K562 (cell line): ENCODE results near the gene CARMIL1. TPM values are rescaled to one million over a fixed set of nuclear protein-coding genes. Genes with fewer than 3 reads are reported as not detected.

Experiments used
- ATAC-seq: fragments of 200-7000 bp; cut with Tn5 transposase; 3 replicates; pipeline ENCODE4 v1.9.1; 2020; ENCODE audit warnings: moderate library complexity
- BruUV-seq: library from RNA; stranded (reverse); fragments of 400-500 nt; replicated peaks from 2 replicates; lab custom pipeline; 2021; lab: Mats Ljungman, UMichigan
- CTCF ChIA-PET: fragments of 300-600 bp; formaldehyde crosslinking; extraction: SDS; loops from one replicate; lab custom pipeline; 2021; ENCODE audit warnings: low intra/inter-chr PET ratio; lab: Yijun Ruan, JAX
- POLR2A ChIA-PET: fragments of 300-600, 350-650 bp; sonication (Branson Sonifier 250); formaldehyde crosslinking; extraction: SDS; loops from one replicate; lab custom pipeline; 2021; ENCODE audit warnings: antibody characterized with exemption, inconsistent platforms; lab: Yijun Ruan, JAX
- DNase-seq, 4 experiments: peaks; one replicate each; pipeline versions ENCODE4 v3.0.0 to v3.0.0-alpha.2; 2011 to 2018; ENCODE audit warnings: low spot score in 3 of 4, mixed read lengths in 3 of 4; ENCODE audit errors: extremely low read depth in 1 of 4
- FAIRE-seq: peaks from 2 replicates; lab custom pipeline; 2011; peaks lifted over from hg19 to GRCh38; lab: Jason Lieb, UNC
- H2AFZ ChIP-seq: 2 replicates; pipeline ENCODE4 v1.6.0; 2011; ENCODE audit warnings: low read depth, low read length, control low read depth, inconsistent platforms
- H3K27ac ChIP-seq: fragments of 200-600 bp; 3 replicates; pipeline ENCODE4 v1.8.0; 2011; ENCODE audit warnings: low read depth, mild to moderate bottlenecking, control low read depth, inconsistent platforms, low read length, moderate library complexity, mixed read lengths; ENCODE audit errors: extremely low read depth
- H3K27me3 ChIP-seq, 2 experiments: fragments of 300-600 bp in 1 of 2; 2 replicates in 1 of 2; 3 replicates in 1 of 2; pipeline versions ENCODE4 v1.6.0 to v1.8.0; 2011; ENCODE audit warnings: inconsistent platforms in 2 of 2, low read length in 2 of 2, mild to moderate bottlenecking in 1 of 2, mixed read lengths in 1 of 2, moderate library complexity in 1 of 2; ENCODE audit not compliant: control insufficient read depth in 2 of 2, insufficient read depth in 2 of 2
- H3K36me3 ChIP-seq: fragments of 300-600 bp; 3 replicates; pipeline ENCODE4 v1.8.0; 2011; ENCODE audit warnings: mild to moderate bottlenecking, low read length, inconsistent platforms; ENCODE audit not compliant: control insufficient read depth, insufficient read depth
- H3K4me1 ChIP-seq, 2 experiments: fragments of 200-600 bp in 1 of 2; replicated peaks in 1 of 2; 2 replicates in 1 of 2; 3 replicates in 1 of 2; pipeline versions ENCODE4 v1.5.1 to v1.8.0; 2011; ENCODE audit warnings: inconsistent platforms in 2 of 2, low read length in 2 of 2, mild to moderate bottlenecking in 1 of 2, mixed read lengths in 1 of 2, moderate library complexity in 1 of 2; ENCODE audit not compliant: control insufficient read depth in 2 of 2, insufficient read depth in 2 of 2
- H3K4me2 ChIP-seq: 2 replicates; pipeline ENCODE4 v1.6.1; 2011; ENCODE audit warnings: low read length, control low read depth, inconsistent platforms, mixed read lengths; ENCODE audit not compliant: insufficient read depth
- H3K4me3 ChIP-seq: fragments of 200-600 bp; sonication (generic), shearing (Covaris generic); 2 replicates; pipeline ENCODE4 v1.5.1; 2016; ENCODE audit warnings: control low read depth, inconsistent platforms
- H3K79me2 ChIP-seq: fragments of 200-600 bp; 3 replicates; pipeline ENCODE4 v1.8.0; 2011; ENCODE audit warnings: low read length, inconsistent platforms; ENCODE audit not compliant: control insufficient read depth, insufficient read depth
- H3K9ac ChIP-seq, 2 experiments: 2 replicates each; pipeline versions ENCODE4 v1.6.0 to v1.6.1; 2011; ENCODE audit warnings: low read depth in 2 of 2, low read length in 2 of 2, control low read depth in 1 of 2, inconsistent platforms in 1 of 2, mild to moderate bottlenecking in 1 of 2, mixed read lengths in 1 of 2; ENCODE audit not compliant: insufficient read depth in 1 of 2
- H3K9me1 ChIP-seq: one replicate; pipeline ENCODE4 v1.6.0; 2011; ENCODE audit warnings: inconsistent platforms, mild to moderate bottlenecking, low read length, moderate library complexity; ENCODE audit not compliant: control insufficient read depth, insufficient read depth
- H3K9me3 ChIP-seq: replicated peaks from 2 replicates; pipeline ENCODE4 v1.5.1; 2011; ENCODE audit warnings: low read depth, low read length, inconsistent platforms; ENCODE audit not compliant: control insufficient read depth, insufficient read depth
- H4K20me1 ChIP-seq: replicated peaks from 2 replicates; pipeline ENCODE4 v1.6.1; 2011; ENCODE audit warnings: low read length, inconsistent platforms, mixed read lengths; ENCODE audit not compliant: control insufficient read depth, insufficient read depth
- ADNP ChIP-seq: fragments of 200-800 bp; sonication (Bioruptor generic); IDR thresholded peaks from 2 replicates; pipeline ENCODE4 v1.6.1; 2016; ENCODE audit warnings: missing genetic modification characterization, missing compliant biosample characterization
- COPS2 ChIP-seq: fragments of 450-650 bp; conservative IDR thresholded peaks from 2 replicates; pipeline ENCODE4 v1.6.1; 2016; ENCODE audit warnings: mild to moderate bottlenecking, moderate library complexity
- HBP1 ChIP-seq: fragments of 450-650 bp; formaldehyde crosslinking; IDR thresholded peaks from 2 replicates; pipeline ENCODE4 v1.4.0; 2022; ENCODE audit warnings: missing genetic modification characterization
- MAFG ChIP-seq: fragments of 450-650 bp; conservative IDR thresholded peaks from 2 replicates; pipeline ENCODE4 v1.6.1; 2016; ENCODE audit warnings: missing genetic modification characterization, missing compliant biosample characterization
- MTA2 ChIP-seq: fragments of 450-650 bp; IDR thresholded peaks from 2 replicates; pipeline ENCODE4 v1.6.1; 2016; ENCODE audit warnings: low read depth
- NFYB ChIP-seq: IDR thresholded peaks from 2 replicates; pipeline ENCODE4 v1.6.1; 2011; ENCODE audit warnings: mild to moderate bottlenecking, moderate library complexity; ENCODE audit not compliant: insufficient read length; ENCODE audit errors: extremely low read depth
- PTBP1 ChIP-seq: fragments of 200-400 bp; formaldehyde crosslinking; IDR thresholded peaks from 2 replicates; pipeline ENCODE4 v1.6.1; 2017; ENCODE audit warnings: low read depth, low read length
- SRSF1 ChIP-seq: fragments of 200-400 bp; formaldehyde crosslinking; IDR thresholded peaks from 2 replicates; pipeline ENCODE4 v1.6.1; 2017; ENCODE audit warnings: mild to moderate bottlenecking, low read depth, low read length, moderate library complexity
- THRA ChIP-seq: fragments of 450-650 bp; IDR thresholded peaks from 2 replicates; pipeline ENCODE4 v1.6.1; 2017; ENCODE audit warnings: mild to moderate bottlenecking, moderate library complexity
- THRAP3 ChIP-seq: fragments of 450-650 bp; IDR thresholded peaks from 2 replicates; pipeline ENCODE4 v1.6.1; 2016; ENCODE audit warnings: mild to moderate bottlenecking, inconsistent platforms, borderline replicate concordance
- U2AF2 ChIP-seq: fragments of 200-400 bp; formaldehyde crosslinking; optimal IDR thresholded peaks from 2 replicates; pipeline ENCODE3; 2017; ENCODE audit warnings: low read depth, mild to moderate bottlenecking, low read length
- ZBTB49 ChIP-seq: sonication (generic); formaldehyde crosslinking; IDR thresholded peaks from 2 replicates; pipeline ENCODE4 v1.8.0; 2022; ENCODE audit warnings: missing genetic modification reagents, mild to moderate bottlenecking, borderline replicate concordance
- ZNF77 ChIP-seq: fragments of 250-450 bp; sonication (Bioruptor Pico); IDR thresholded peaks from 2 replicates; pipeline ENCODE4 v1.5.0; 2020
- WGBS: fragments of 100-300 bp; shearing (Covaris generic); methylation state at CpG from one replicate; pipeline ENCODE4 v1.1.6; 2016; ENCODE audit warnings: low coverage, mixed read lengths; ENCODE audit not compliant: insufficient coverage; ENCODE audit errors: missing lambda C conversion rate; 5-methylcytosine and 5-hydroxymethylcytosine counted together
- in situ Hi-C: fragments of 300-500 bp; cut with MboI; formaldehyde crosslinking; loops from 4 replicates; pipeline ENCODE4 v1.15.0; 2018; ENCODE audit warnings: inconsistent platforms, mixed read lengths
- intact Hi-C: fragments of 100-400 bp; cut with micrococcal nuclease; formaldehyde crosslinking; loops from 2 replicates; pipeline ENCODE4 v1.14.2; 2022
- polyA plus RNA-seq, 8 experiments: library from polyadenylated mRNA; depleted of rRNA in 4 of 8; stranded (reverse) in 5 of 8; unstranded in 3 of 8; fragments of >200 nt; fragmentation: Nextera tagmentation in 2 of 8; fragmentation: Illumina TruSeq in 1 of 8; extraction: Ambion mirVana in 2 of 8; extraction: Trizol in 1 of 8; gene quantifications; 2 replicates each; pipeline versions ENCODE4 v1.2.1 to v1.2.3, GENCODE V29; 2011 to 2014; ENCODE audit warnings: inconsistent platforms in 1 of 8, missing spikeins in 1 of 8
- total RNA-seq, 7 experiments: library from RNA; depleted of rRNA in 6 of 7; stranded (reverse); fragments of >200 nt in 6 of 7; fragmentation: Illumina TruSeq in 2 of 7; extraction: Trizol in 2 of 7; gene quantifications; 2 replicates each; pipeline versions ENCODE4 v1.2.1 to v1.2.3, GENCODE V29; 2011 to 2021; ENCODE audit warnings: low replicate concordance in 1 of 7

Gene CARMIL1
- total and polyA plus RNA-seq, 9 of the 15 experiments (the other 6 are each of a cell fraction or from before 2014, with no cell fraction given): 0.04 to 0.32 (median 0.10) TPM; not detected in 1

GRCh38 chr6:25248123-25248522, 31.1 kb upstream of the CARMIL1 start:
- ATAC-seq: no peak
- H3K4me1 ChIP-seq: no peaks in the 10 kb centered on the region
- H2AFZ ChIP-seq: no peak overlapping the region
- no peaks in the 10 kb centered on the region; a peak in 1 of 5 replicates for H3K27me3 ChIP-seq
- in situ Hi-C loops: no loop called here
- H3K79me2 ChIP-seq: no peaks in the 10 kb centered on the region
- H3K36me3 ChIP-seq: no peaks in the 10 kb centered on the region
- WGBS: 0% methylated on average over 1 of the region's 1 CpG
- intact Hi-C loops: no loop called here
- TF ChIP-seq PTBP1 (no peak), ZBTB49 (CRISPR knock-in tag) (no peak), HBP1 (no peak), THRAP3 (no peak), THRA (no peak), COPS2 (no peak), ADNP (no peak), ZNF77 (no peak), SRSF1 (no peak), NFYB (no peak), MTA2 (no peak), U2AF2 (no peak), MAFG (no peak)
- TF ChIP-seq, all 486 proteins: peak for 0
- Histone ChIP-seq H3K9me3 (no peaks in the 10 kb centered on the region), H4K20me1 (no peaks in the 10 kb centered on the region), H3K4me2 (no peak overlapping the region), H3K4me3 (no peak overlapping the region), H3K9ac (no peak overlapping the region), H3K9me1 (no peaks in the 10 kb centered on the region), H3K27ac (no peak overlapping the region)
- no peak for DNase-seq
- ChIA-PET POLR2A (no interaction called here), CTCF (no interaction called here)
- FAIRE-seq: no peak
- BruUV-seq: no TSS peak
